ES-I3 (cell line): ENCODE data around the gene IGFBPL1.
"Not testable (repeated sequence)": the region's sequence is repeated elsewhere in the genome, so short reads cannot be mapped to it uniquely, and the experiment has no call there.

Experiments used
- H3K36me3 ChIP-seq: 2 replicates; pipeline ENCODE4 v1.6.1; 2013; ENCODE audit warnings: mild to moderate bottlenecking, low read length, control low read depth, moderate library complexity; ENCODE audit not compliant: insufficient read depth
- H3K4me1 ChIP-seq: 2 replicates; pipeline ENCODE4 v1.6.1; 2013; ENCODE audit warnings: mild to moderate bottlenecking, control low read depth, low read length; ENCODE audit not compliant: insufficient read depth
- H3K9ac ChIP-seq: 2 replicates; pipeline ENCODE4 v1.6.1; 2013; ENCODE audit warnings: low read depth, mild to moderate bottlenecking, low read length, moderate library complexity
- H3K9me3 ChIP-seq: 2 replicates; pipeline ENCODE4 v1.6.1; 2013; ENCODE audit warnings: mild to moderate bottlenecking, low read length, moderate library complexity; ENCODE audit not compliant: control insufficient read depth, insufficient read depth

The IGFBPL1 gene, protein sequence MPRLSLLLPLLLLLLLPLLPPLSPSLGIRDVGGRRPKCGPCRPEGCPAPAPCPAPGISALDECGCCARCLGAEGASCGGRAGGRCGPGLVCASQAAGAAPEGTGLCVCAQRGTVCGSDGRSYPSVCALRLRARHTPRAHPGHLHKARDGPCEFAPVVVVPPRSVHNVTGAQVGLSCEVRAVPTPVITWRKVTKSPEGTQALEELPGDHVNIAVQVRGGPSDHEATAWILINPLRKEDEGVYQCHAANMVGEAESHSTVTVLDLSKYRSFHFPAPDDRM

GRCh38 chr9:38423973-38424843, at the start of gene IGFBPL1:
Gene IGFBPL1 (minus strand): TSS chr9:38424454. CDS start chr9:38424424, 30 bp downstream.
- Histone ChIP-seq H3K9me3 (no peaks in the 10 kb centered on the region), H3K36me3 (no peaks in the 10 kb centered on the region), H3K9ac (peak within 1 kb of the TSS; percentile 67), H3K4me1 (peaks cover 20% of the 10 kb centered on the region)

DNA sequence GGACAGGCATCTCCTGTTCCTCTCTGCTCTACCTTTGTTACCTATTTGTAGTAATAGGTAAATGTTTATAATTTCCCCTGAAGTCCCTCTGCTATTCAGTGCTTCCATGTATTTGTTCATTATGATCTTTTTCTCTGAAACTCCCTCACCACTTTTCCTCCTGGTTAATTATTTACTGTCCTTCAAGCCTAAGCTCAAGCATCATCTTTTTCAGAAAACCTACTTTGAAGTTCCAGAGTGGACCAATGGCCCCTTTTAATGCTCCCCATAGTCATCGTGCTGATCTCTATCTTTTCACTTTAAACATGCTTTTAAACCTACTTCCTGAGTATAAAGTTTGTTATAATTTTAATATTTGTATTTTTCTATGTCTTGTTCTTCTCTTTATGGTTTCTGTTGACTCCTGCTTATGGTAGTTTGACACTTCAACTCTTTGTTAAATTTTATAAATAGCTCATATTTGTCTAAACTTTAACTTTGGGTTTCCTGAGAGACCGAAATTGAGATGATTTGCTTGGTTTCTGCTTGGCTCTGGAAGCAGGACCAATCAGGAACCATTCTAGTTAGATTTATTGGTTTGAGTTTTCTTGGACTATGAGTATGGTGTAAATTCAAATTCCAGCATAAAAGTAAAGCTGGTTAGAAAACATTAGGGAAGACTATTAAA, 48.5 kb upstream of the IGFBPL1 start:
- not testable (repeated sequence) for H3K9ac ChIP-seq, H3K9me3 ChIP-seq, H3K4me1 ChIP-seq, H3K36me3 ChIP-seq

DNA sequence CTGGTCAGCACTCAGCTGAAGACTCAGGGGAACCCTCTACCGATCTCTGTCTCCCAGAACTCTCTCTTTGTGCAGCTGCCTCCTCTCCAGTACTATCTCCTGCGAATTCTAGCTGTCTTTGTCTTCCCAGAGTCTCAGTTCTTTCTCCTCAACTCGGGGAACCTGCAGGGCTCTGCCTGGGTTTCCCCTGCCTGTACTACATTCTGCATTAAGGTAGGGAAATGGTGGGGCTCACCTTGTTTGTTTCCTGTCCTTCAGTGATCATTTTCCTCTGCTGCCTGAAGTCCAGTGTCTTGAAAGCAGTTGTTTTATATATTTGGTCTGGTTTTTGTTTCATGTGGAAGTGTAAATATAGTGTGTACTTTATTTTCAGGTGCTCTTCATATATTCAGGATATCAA, 43.1 kb upstream of the IGFBPL1 start:
- H3K9ac ChIP-seq = no peak overlapping the region
- no peaks in the 10 kb centered on the region for H3K36me3 ChIP-seq
- H3K9me3 ChIP-seq = no peaks in the 10 kb centered on the region
- no peaks in the 10 kb centered on the region for H3K4me1 ChIP-seq

DNA sequence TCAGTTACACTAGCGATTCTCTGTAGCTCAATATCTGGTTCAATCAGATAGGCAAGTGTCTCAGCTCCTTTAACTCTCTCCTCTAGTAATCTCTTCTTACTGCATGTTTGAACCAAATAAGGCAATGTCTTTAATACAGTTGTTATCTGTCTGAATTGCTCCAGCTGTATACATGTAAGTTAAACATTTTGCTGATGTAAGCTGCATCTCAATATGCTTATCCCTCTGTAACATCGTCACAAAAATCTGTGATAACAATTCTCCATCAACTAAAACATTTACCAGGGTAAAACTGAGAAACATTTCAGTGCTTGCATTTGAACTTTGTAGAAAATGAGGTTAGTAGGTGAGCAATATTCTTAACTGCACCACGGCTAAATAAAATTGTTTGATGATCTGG, 29.6 kb upstream of the IGFBPL1 start:
- Histone ChIP-seq H3K4me1 (no peaks in the 10 kb centered on the region), H3K36me3 (no peaks in the 10 kb centered on the region)

DNA sequence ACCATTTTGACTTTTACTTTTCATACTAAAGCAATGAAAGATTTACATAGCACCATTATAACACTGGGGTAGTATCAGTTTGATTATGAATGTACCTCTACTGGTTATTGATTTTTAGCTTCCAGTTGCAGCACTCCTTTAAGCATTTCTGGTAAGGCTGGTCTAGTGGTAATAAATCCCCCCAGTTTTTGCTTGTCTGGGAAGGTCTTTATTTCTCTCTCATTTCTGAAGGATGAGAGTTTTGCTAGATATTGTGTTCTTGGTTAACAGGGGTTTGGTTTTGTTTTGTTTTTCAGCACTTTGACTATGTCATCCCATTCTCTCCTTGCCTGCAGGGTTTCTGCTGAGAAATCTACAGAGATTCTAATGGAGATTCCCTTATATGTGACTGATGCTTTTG, 26.9 kb upstream of the IGFBPL1 start:
- no peaks in the 10 kb centered on the region for H3K36me3 ChIP-seq
- no peaks in the 10 kb centered on the region for H3K4me1 ChIP-seq
- no peak overlapping the region for H3K9ac ChIP-seq
- peaks cover 4% of the 10 kb centered on the region for H3K9me3 ChIP-seq

More for the DNA sequence above, 29.6 kb upstream of the IGFBPL1 start:
- Histone ChIP-seq H3K9ac (no peak overlapping the region), H3K9me3 (peaks cover 4% of the 10 kb centered on the region)

DNA sequence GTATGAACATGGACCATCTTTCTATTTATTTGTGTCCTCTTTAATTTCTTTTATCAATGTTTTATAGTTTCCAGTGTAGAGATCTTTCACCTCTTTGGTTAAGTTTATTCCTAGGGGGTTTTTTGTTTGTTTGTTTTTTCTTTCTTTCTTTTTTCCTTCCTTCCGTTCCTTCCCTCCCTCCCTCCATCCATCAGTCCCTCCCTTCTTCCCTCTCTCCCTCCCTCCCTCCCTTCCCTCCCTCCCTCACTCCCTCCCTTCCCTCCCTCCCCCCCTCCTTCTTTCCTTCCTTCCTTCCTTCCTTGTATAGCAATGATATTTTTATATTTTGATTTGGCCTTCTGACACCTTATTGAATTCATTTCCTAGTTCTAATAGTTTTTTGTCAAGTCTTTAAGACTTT, 23.4 kb upstream of the IGFBPL1 start:
- Histone ChIP-seq H3K9me3 (peaks cover 4% of the 10 kb centered on the region), H3K36me3 (no peaks in the 10 kb centered on the region), H3K9ac (no peak overlapping the region), H3K4me1 (no peaks in the 10 kb centered on the region)

DNA sequence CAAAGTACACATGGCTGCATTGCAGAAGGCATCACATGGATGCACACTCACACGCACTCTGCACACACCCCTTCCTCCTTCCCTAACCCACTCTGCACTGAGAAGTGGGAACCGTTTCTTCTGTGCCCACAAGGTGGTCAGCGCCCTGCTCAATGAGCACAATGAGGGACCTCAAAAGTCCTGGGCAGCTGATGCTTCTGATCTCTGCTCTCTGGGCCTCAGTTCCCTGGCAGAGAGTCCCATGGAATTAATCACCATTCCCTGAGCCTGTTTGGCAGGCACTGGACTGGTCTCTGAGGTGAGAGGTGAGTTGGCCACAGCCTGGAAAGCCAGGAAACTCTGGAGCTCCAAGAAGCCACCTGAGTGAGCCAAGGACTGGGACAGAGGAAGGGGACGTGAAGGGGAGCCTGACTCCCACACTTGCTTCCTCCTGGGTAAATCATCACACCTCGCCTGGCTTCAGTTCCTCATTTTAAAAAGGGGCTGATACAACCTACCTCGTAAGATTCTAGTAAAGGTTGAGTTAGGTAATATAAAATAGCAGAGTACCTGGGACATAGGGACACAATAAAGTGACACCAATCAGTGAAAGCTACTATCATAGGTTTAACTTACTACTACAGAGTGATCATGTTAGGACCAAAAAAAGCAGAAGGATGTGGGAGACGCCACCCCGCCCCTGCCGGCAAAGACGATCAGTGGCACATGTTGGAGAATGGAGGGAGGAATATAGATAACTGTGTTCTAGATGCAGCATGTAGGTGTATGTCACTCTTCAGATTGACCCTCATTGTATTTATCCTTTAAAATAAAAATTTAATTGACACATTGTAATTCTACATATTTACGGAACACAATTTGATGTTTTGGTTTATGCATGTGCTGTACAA, 21.1 kb upstream of the IGFBPL1 start:
- Histone ChIP-seq H3K36me3 (no peaks in the 10 kb centered on the region), H3K9me3 (no peaks in the 10 kb centered on the region), H3K4me1 (no peaks in the 10 kb centered on the region), H3K9ac (no peak overlapping the region)

DNA sequence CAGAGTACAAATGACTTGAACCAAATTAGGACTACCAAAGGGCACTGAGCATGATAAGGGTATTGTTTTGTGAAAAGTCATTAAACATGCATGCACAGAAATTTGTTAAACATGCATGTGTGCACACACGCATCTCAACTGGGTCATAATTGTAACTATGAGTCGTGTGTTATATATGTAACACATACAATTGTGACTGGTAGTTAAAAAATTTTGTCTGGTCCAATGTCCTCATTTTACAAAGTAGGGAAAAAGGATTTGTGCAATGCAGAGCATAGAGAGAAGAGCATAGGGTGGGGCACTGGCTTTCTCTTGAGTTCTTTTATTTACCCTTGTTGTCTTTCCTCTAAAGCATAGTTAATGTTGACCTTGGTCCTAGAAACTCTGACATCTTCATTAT, 19.3 kb upstream of the IGFBPL1 start:
- Histone ChIP-seq H3K9me3 (no peaks in the 10 kb centered on the region), H3K4me1 (no peaks in the 10 kb centered on the region), H3K36me3 (no peaks in the 10 kb centered on the region), H3K9ac (no peak overlapping the region)

GRCh38 chr9:38443181-38443580, 18.9 kb upstream of the IGFBPL1 start:
- Histone ChIP-seq H3K4me1 (no peaks in the 10 kb centered on the region), H3K36me3 (no peaks in the 10 kb centered on the region), H3K9ac (no peak overlapping the region), H3K9me3 (no peaks in the 10 kb centered on the region)

GRCh38 chr9:38442473-38443096, 18.3 kb upstream of the IGFBPL1 start:
- Histone ChIP-seq H3K36me3 (no peaks in the 10 kb centered on the region), H3K4me1 (no peaks in the 10 kb centered on the region), H3K9ac (no peak overlapping the region), H3K9me3 (no peaks in the 10 kb centered on the region)

- H3K4me1 ChIP-seq = no peaks in the 10 kb centered on the region
- H3K9me3 ChIP-seq = no peaks in the 10 kb centered on the region
- no peaks in the 10 kb centered on the region for H3K36me3 ChIP-seq
- no peak overlapping the region for H3K9ac ChIP-seq
Measured at GRCh38 chr9:38441347-38442085, 17.3 kb upstream of the IGFBPL1 start.

DNA sequence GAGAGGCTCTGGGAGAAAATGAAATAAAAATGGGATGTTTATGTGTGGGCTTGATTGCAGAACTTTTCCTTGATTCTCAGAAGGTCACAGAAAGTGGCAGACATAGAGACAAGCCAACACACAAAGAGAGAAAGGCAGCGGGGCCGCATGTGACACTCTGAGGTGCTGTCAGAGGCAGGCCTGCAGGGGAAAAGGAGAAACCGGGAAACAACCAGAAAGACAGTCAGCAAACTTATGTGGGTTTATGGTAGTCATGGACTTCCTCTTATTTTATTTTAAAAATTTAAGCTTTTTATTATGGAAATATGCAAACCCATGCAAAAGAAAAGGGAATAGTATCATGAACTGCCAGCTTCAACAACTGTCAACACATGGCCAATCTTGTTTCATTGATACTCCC, 16.3 kb upstream of the IGFBPL1 start:
- Histone ChIP-seq H3K36me3 (no peaks in the 10 kb centered on the region), H3K9ac (no peak overlapping the region), H3K9me3 (no peaks in the 10 kb centered on the region), H3K4me1 (no peaks in the 10 kb centered on the region)

DNA sequence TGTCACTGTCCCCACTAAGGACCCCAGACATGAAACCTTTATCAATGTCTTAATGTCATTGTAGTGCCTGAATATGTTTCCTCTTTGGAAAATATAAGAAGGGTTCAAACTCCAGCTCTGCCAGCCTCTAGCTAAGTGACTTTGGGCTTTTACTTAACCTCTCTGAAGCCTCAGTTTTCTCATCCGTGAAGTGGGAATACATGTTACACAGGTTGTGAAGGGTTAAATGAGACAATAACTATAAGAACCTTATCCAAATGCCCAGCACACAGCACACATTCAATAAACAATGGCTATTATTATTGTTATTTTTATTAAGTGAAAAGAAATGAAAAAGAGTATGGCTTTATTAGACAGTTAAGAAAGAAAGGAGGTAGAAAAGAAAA, 15.7 kb upstream of the IGFBPL1 start:
- Histone ChIP-seq H3K36me3 (no peaks in the 10 kb centered on the region), H3K4me1 (no peaks in the 10 kb centered on the region), H3K9me3 (no peaks in the 10 kb centered on the region), H3K9ac (no peak overlapping the region)
